Stimulated activated CD4-positive, alpha-beta T cell treated with anti-CD3 and anti-CD28 coated beads, TNF-alpha, amount 100 ng/mL, for 24 hours (primary cell): ENCODE results near the gene PLAU.
A peak's percentile ranks its signal among the peaks of the same experiment; 100 is the strongest.

Experiments
- DNase-seq, 3 experiments: peaks; one replicate each; pipeline ENCODE4 v3.0.0-alpha.2; 2020; ENCODE audit warnings: low read depth in 3 of 3

The PLAU gene

GRCh38 chr10:73910764-73911552 is at the start of gene PLAU:
PLAU (plus strand) TSS chr10:73911132; CDS start chr10:73911556, 424 bp downstream.
- peak in 1 of 3 experiments; percentile 35 for DNase-seq

GRCh38 chr10:73862011-73862410 is 48.9 kb upstream of the PLAU start:
- DNase-seq = no peak

- no peak for DNase-seq
Measured at GRCh38 chr10:73863039-73863817, 47.7 kb upstream of the PLAU start.

- no peak for DNase-seq
Measured at GRCh38 chr10:73864229-73864628, 46.7 kb upstream of the PLAU start.

GRCh38 chr10:73865107-73865458 is 45.8 kb upstream of the PLAU start:
- no peak for DNase-seq

- peak in 1 of 3 experiments; percentile 52 for DNase-seq
Measured at GRCh38 chr10:73865459-73866442, 45.2 kb upstream of the PLAU start.

GRCh38 chr10:73866621-73867020 is 44.3 kb upstream of the PLAU start:
- DNase-seq = no peak

- DNase-seq = no peak
Measured at GRCh38 chr10:73867126-73867807, 43.7 kb upstream of the PLAU start.

- no peak for DNase-seq
Measured at GRCh38 chr10:73867871-73868631, 42.9 kb upstream of the PLAU start.

- no peak for DNase-seq
Measured at GRCh38 chr10:73868655-73869195, 42.2 kb upstream of the PLAU start.

GRCh38 chr10:73871295-73872189 is 39.4 kb upstream of the PLAU start:
- DNase-seq = no peak

- no peak for DNase-seq
Measured at GRCh38 chr10:73872190-73872710, 38.7 kb upstream of the PLAU start.

- no peak for DNase-seq
Measured at GRCh38 chr10:73873142-73873837, 37.6 kb upstream of the PLAU start.

- no peak for DNase-seq
Measured at GRCh38 chr10:73873838-73874215, 37.1 kb upstream of the PLAU start.

- peak; percentile 52 to 78 (median 57) for DNase-seq
Measured at GRCh38 chr10:73874267-73875138, 36.4 kb upstream of the PLAU start, which contains the start of gene CAMK2G. CAMK2G (minus strand) TSS chr10:73874555; CDS start chr10:73874461, 94 bp downstream.

GRCh38 chr10:73875139-73875475 is 35.8 kb upstream of the PLAU start:
- no peak for DNase-seq

GRCh38 chr10:73876157-73876556 is 34.8 kb upstream of the PLAU start:
- DNase-seq = no peak
